Tibial nerve (tissue), 4 donors: Measurements from ENCODE around the gene ATG10. TPM values are rescaled to one million over a fixed set of nuclear protein-coding genes. Genes with fewer than 3 reads are reported as not detected.

ENCODE experiments used
- DNase-seq, 2 donors: peaks; one replicate each; pipeline ENCODE4 v3.0.0-alpha.2; 2019; ENCODE audit warnings: low spot score in 2 of 2
- H3K27ac ChIP-seq, 4 donors: fragments of 200-600 bp; sonication (generic) in 3 of 4; one replicate each; pipeline ENCODE4 v1.5.1; 2017 to 2019; ENCODE audit warnings: mild to moderate bottlenecking in 1 of 4
- H3K27me3 ChIP-seq, 2 donors: fragments of 200-600 bp; sonication (generic) in 1 of 2; one replicate each; pipeline versions ENCODE4 v1.5.1 to v1.6.0; 2017 to 2019
- H3K36me3 ChIP-seq, 3 donors: fragments of 200-600 bp; sonication (generic); one replicate each; pipeline ENCODE4 v1.5.1; 2018 to 2019
- H3K4me1 ChIP-seq, 4 donors: fragments of 200-600 bp; sonication (generic) in 3 of 4; one replicate each; pipeline ENCODE4 v1.5.1; 2017 to 2019
- H3K4me3 ChIP-seq, 4 donors: fragments of 200-600 bp; sonication (generic) in 3 of 4; one replicate each; pipeline ENCODE4 v1.5.1; 2017 to 2019; ENCODE audit warnings: mild to moderate bottlenecking in 1 of 4, moderate library complexity in 1 of 4
- H3K9me3 ChIP-seq, 4 donors: fragments of 200-600 bp; sonication (generic) in 3 of 4; one replicate each; pipeline ENCODE4 v1.5.1; 2017 to 2019
- EP300 ChIP-seq, 2 donors: sonication (generic); formaldehyde crosslinking; IDR thresholded peaks; one replicate each; pipeline ENCODE4 v1.6.1; 2017; ENCODE audit warnings: antibody characterized with exemption in 2 of 2, mild to moderate bottlenecking in 1 of 2
- POLR2A ChIP-seq, 2 donors: fragments of 450-650 bp; IDR thresholded peaks; one replicate each; pipeline ENCODE4 v1.6.1; 2017; ENCODE audit warnings: antibody characterized with exemption in 2 of 2, mild to moderate bottlenecking in 2 of 2, moderate library complexity in 2 of 2
- WGBS, 2 donors: methylation state at CpG; one replicate each; pipeline ENCODE4 v1.1.5; 2018; 5-methylcytosine and 5-hydroxymethylcytosine counted together
- total RNA-seq, 4 donors: library from RNA; depleted of rRNA; stranded (reverse); fragments of >200 nt; gene quantifications; one replicate each; pipeline ENCODE4 v1.1.0, GENCODE V29; 2016
- TF ChIP-seq, protein P1 (sequence below), 5 experiments: fragments of 200-600 bp in 3 of 5; fragments of 450-650 bp in 2 of 5; sonication (generic) in 3 of 5; IDR thresholded peaks; one replicate each; pipeline ENCODE4 v1.5.1; 2016 to 2019; ENCODE audit warnings: antibody characterized with exemption in 5 of 5, mild to moderate bottlenecking in 3 of 5, moderate library complexity in 2 of 5

ATG10 gene
- total RNA-seq, 4 donors from 2014 or later: 3.5 to 25.1 (median 6.9) TPM

GRCh38 chr5:81961651-81962440 is 10.0 kb upstream of the ATG10 start:
- Histone ChIP-seq H3K27me3 (no peaks in the 10 kb centered on the region), H3K4me3 (no peak overlapping the region), H3K36me3 (no peaks in the 10 kb centered on the region), H3K4me1 (no peaks in the 10 kb centered on the region), H3K9me3 (no peaks in the 10 kb centered on the region), H3K27ac (no peak overlapping the region)
- 88 to 89% methylated on average over 9 of the region's 9 CpGs for WGBS, 2 donors
- TF ChIP-seq, protein P1, sequence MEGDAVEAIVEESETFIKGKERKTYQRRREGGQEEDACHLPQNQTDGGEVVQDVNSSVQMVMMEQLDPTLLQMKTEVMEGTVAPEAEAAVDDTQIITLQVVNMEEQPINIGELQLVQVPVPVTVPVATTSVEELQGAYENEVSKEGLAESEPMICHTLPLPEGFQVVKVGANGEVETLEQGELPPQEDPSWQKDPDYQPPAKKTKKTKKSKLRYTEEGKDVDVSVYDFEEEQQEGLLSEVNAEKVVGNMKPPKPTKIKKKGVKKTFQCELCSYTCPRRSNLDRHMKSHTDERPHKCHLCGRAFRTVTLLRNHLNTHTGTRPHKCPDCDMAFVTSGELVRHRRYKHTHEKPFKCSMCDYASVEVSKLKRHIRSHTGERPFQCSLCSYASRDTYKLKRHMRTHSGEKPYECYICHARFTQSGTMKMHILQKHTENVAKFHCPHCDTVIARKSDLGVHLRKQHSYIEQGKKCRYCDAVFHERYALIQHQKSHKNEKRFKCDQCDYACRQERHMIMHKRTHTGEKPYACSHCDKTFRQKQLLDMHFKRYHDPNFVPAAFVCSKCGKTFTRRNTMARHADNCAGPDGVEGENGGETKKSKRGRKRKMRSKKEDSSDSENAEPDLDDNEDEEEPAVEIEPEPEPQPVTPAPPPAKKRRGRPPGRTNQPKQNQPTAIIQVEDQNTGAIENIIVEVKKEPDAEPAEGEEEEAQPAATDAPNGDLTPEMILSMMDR (IDR thresholded peaks at IDR 0.05): no peak
- TF ChIP-seq EP300 (IDR thresholded peaks at IDR 0.05): no peak
- no peak for TF ChIP-seq POLR2A (IDR thresholded peaks at IDR 0.05)
- no peak for DNase-seq

- DNase-seq: no peak
- Histone ChIP-seq H3K4me3 (no peak overlapping the region), H3K27me3 (no peaks in the 10 kb centered on the region), H3K27ac (no peak overlapping the region), H3K36me3 (no peaks in the 10 kb centered on the region), H3K4me1 (no peaks in the 10 kb centered on the region), H3K9me3 (no peaks in the 10 kb centered on the region)
- TF ChIP-seq, protein P1 (IDR thresholded peaks at IDR 0.05): no peak
- TF ChIP-seq POLR2A (IDR thresholded peaks at IDR 0.05) (no peak), EP300 (IDR thresholded peaks at IDR 0.05) (no peak)
- 87% methylated on average over 4 of the region's 4 CpGs for whole genome bisulfite sequencing, 2 donors
Observed at GRCh38 chr5:81963544-81963943, 8.3 kb upstream of the ATG10 start.

GRCh38 chr5:81965524-81965923 is 6.3 kb upstream of the ATG10 start:
- H3K9me3 ChIP-seq: no peaks in the 10 kb centered on the region
- TF ChIP-seq POLR2A (IDR thresholded peaks at IDR 0.05) (no peak), EP300 (IDR thresholded peaks at IDR 0.05) (no peak)
- TF ChIP-seq, protein P1 (IDR thresholded peaks at IDR 0.05): no peak
- no peak overlapping the region for H3K4me3 ChIP-seq
- no peak for DNase-seq
- no peaks in the 10 kb centered on the region for H3K27me3 ChIP-seq
- H3K4me1 ChIP-seq: peaks cover 0 to 1% (median 0%) of the 10 kb centered on the region in 4 donors
- WGBS, 2 donors: 63 to 67% methylated on average over 1 of the region's 1 CpG
- no peaks in the 10 kb centered on the region for H3K36me3 ChIP-seq
- no peak overlapping the region for H3K27ac ChIP-seq

GRCh38 chr5:81969226-81969625 is 2.6 kb upstream of the ATG10 start:
- TF ChIP-seq POLR2A (IDR thresholded peaks at IDR 0.05) (no peak), EP300 (IDR thresholded peaks at IDR 0.05) (no peak)
- TF ChIP-seq, protein P1 (IDR thresholded peaks at IDR 0.05): no peak
- no peak overlapping the region for H3K27ac ChIP-seq
- H3K9me3 ChIP-seq: no peaks in the 10 kb centered on the region
- WGBS, 2 donors: 94 to 95% methylated on average over 3 of the region's 3 CpGs
- H3K27me3 ChIP-seq: no peaks in the 10 kb centered on the region
- no peaks in the 10 kb centered on the region for H3K36me3 ChIP-seq
- peaks cover 0 to 20% (median 2%) of the 10 kb centered on the region in 4 donors for H3K4me1 ChIP-seq
- no peak for DNase-seq
- no peak overlapping the region for H3K4me3 ChIP-seq

DNA sequence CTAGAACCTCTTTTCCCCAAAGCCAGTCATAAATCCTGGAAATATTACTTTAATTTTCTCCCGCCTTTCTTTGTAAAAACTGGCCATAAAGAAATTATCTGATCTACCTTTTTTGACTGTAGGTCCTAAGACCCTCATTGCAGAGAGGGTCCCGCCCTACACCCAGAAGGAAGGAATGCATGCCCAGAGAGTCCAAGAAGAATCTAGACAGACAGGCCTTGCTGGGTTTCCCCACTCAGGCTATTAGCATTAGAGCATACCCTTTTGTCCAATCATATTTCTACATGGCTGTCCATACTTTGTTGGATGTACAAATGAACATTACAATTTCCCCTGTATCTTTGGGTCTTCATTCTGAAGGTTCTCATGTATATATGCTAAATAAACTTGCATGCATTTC is 1.9 kb upstream of the ATG10 start:
- Histone ChIP-seq H3K4me3 (no peak overlapping the region), H3K27me3 (no peaks in the 10 kb centered on the region), H3K4me1 (peaks cover 0 to 20% (median 2%) of the 10 kb centered on the region in 4 donors), H3K27ac (no peak overlapping the region), H3K9me3 (no peaks in the 10 kb centered on the region), H3K36me3 (no peaks in the 10 kb centered on the region)
- TF ChIP-seq POLR2A (IDR thresholded peaks at IDR 0.05) (no peak), EP300 (IDR thresholded peaks at IDR 0.05) (no peak)
- TF ChIP-seq, protein P1 (IDR thresholded peaks at IDR 0.05): no peak
- DNase-seq: no peak
- WGBS, 2 donors: 98 to 100% methylated on average over 2 of the region's 2 CpGs
